EH (cell line): ENCODE measurements around the gene FIGNL2.

ENCODE experiments used
- DNase-seq: peaks from one replicate; pipeline ENCODE4 v3.0.0-alpha.2; 2015; ENCODE audit warnings: low read depth

FIGNL2 gene

DNA sequence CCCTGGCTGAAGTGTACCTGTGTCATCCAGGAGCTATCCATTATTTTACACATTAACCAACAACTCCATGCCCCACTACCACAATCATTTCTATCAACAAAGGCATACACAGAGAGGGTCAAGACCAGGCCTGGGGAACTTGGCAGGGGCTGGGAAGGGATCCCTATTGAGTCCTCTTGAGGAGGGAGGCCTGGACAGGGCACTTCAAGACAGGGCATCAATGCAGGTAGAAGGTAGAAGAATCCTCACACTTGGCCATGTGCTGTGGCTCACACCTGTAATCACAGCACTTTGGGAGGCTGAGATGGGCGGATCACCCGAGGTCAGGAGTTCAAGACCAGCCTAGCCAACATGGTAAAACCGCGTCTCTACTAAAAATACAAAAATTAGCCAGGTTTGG is 26.0 kb upstream of the FIGNL2 start:
- DNase-seq, result no peak

DNA sequence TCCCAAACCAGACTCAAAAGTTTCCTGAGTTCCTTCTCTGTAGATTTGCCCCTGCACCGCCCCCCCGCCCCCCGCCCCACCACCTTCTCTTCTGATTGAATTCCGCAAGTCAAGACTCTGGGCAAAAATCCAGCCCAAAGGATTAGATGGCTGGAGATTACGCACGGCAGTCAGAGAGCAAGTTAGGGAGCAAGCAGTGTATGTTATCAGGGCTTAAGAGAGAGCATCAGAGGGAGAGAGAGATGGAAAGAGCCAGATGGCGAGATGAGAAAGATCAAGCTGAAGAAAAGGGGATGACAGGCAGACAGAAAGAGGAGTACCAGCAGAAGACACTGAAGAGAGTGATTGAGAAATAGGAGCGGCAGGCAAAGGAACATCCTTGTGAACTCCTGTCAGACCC is 25.5 kb upstream of the FIGNL2 start:
- peak; percentile 29 for DNase-seq

DNA sequence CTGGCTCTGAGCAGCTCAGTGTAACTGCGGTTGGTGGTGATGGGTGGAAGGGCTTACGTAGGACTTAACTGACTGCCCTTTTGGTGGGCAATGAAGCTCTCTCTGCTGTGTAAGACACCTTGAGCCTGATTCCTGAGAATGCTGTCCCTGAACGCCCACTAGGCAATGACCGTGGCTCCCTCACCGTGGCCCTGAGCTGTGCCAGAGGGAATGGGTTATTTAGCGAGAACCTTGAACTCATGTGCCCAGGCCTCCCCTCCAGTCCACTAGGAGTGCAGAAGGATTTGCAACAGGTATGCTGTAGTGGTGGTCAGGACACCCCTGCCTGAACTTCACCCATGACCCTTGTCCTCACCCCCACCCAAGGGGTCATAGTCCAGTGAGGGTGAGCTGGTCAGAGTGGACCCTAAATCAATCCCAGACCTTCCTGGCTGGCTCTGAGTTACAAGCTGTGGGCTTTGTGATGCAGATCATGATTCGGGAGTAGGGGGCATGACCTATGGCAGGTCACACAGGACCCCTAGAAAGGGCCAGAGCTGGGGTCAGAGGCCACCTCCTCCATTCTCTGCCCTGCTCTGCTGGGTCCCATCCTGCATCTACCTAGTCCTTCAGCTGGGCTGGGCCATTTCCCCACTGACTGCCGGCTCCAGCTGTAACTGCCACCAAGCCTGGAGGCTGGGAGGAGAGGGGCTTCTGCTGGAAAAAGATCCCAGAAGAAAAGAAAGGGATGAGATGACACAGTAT is 24.9 kb upstream of the FIGNL2 start:
- DNase-seq, result no peak

DNA sequence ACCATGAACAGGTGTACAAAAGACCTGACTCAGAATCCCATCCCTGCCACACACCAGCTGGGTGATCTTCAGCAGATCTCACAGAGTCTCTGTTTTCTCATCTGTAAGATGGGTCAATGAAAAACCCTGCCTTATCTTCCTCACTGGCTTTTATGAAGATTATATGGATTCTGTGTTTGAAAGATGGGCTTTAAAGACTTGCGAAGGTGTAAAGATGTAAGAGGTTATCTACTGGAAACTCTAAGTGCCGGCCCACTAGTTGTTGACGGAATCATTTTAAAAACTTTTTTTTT is 24.1 kb upstream of the FIGNL2 start:
- no peak for DNase-seq

DNA sequence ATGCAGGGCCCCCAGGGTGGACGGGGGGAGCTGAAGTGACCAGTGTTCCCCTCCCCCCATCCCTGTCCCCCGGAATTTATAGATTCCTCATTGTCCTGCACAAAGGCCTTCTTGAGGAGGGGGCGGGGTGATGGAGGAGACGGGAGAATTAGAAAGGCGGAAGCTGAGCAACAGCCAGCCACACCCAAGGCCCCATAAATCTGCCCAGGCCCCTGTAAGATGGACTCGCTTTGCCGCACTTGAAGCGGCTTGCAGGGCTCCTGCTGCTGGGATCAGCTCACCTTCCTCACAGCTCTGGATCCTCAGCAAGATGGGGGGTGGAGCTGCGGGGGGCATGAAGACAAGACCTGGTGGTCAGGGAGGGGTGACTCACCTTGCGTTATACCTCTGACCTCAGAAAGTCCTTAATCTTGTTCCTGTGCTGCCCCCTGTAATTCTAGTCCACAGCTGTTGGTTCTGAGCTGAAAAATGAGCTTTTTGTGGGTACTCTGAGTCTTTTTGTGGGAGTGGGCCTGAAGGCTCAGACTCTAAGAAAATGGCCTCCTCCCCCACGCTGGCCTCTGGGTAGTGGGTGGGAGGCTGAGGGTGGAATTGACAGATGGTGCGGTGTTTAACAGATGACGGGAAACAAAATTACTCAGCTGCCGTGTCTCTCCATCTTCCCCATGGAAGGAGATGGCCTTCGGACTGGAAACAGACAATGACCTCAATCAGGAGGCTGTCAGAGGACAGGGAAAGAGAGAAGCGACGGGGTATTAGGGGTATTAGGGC is 23.6 kb upstream of the FIGNL2 start:
- DNase-seq, result no peak

DNA sequence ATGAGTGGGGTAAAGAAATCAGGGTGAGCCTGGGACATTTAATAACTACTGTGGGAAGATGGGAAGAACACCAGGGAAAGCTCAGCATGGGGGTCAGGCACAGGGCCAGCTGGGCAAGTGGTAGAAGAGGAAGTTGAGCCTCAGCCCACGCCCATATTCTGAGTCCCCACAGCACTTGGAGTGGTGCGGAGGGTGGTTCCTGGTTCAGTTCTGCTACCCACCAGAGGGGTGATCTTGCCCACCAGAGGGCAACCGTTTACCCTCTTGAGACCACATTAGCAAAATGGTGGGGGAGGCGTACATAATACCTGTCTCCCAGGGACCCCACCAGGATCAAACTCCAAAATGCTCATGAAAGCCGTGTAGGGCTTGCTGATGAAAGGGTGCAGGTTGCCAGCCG is 22.6 kb upstream of the FIGNL2 start:
- no peak for DNase-seq

DNA sequence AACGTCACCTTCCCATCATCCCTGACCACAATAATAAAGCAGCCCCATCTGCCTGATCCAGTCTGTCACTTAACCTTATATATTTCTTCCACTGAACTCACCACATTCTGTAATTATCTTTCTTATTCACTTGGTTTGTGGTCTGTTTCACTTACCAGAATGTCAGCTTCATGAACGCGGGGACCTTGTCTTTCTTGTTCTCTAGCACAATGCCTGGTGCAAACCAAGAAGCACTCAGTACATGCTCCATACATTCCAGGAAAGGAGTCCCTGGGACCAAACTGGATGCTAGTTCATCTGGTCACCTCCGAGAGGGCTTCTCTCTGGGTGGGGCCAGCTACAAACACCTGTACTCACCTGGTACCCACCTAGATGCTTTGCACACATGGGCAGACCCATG is 22.0 kb upstream of the FIGNL2 start:
- DNase-seq, result no peak

DNA sequence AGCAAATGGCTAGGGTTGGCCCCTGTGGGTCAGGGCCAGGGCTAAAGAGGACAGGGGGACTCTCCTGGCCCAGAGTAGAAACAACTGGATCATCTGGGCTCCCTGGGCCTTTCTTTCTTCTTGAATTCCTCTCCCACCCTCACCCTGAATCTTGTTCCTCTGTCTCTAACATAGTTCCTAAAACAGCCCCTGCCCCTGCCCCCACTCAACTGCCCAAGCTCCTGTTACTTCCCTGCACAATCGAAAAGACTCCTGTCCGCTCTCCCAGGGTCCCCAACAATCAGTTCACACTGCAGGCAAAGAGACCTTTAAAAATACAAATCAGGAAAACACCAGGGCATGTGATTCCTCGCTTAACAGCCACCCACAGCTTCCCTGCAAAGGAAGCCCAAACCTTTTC is 21.4 kb upstream of the FIGNL2 start:
- DNase-seq, result no peak

DNA sequence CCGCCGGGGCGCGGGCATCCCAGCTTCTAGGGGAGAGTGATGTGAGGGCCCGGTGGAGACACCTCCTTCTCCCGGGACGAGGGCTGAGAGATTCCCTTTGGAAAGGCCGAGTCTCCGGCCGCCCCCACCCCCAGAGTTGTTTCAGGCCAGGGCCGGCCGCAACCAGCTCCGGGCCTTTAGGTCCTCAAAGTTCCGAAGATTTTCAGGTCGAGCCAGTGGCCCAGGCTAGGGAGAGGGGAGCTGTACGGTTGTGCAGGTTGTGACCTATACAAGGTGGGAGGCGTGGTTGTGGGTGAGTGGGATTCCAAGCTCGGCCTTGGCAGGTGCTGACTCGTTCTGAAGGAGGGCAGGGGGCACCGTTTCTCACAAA is 21.0 kb upstream of the FIGNL2 start:
- DNase-seq, result no peak

DNA sequence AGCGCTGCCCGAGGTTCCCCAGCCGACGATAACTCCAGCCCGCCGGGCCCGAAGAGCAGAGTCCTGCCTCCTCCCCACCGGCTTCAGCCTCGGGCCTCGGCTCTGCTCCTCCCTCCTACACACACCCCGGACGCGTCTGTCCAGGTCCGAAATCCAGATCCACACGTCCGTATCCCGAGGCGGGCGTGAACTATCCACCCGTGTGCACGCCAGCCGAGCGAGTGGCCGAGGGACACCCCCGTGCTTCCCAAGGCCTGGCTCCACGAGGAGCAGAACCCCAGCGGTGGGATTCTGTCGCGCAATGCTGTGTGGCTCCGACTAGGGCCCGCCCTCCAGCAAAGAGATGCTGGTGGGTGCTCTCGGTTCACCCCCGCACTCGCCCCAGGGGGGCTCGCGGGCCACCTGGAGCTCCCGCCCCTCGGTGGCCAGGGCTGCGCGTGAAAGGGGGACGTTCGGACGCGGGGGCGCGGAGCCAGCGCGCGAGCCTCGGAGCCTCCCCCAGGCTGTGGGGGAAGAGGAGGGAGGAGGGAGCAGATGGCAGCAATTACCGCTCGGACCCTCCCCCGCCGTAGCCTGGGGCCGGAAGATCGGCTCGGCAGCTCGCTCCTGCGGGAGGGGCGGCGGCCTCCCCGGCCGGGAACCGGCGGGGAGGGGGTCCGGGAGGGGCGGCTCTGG is 20.4 kb upstream of the FIGNL2 start:
- DNase-seq, result peak; percentile 48

DNA sequence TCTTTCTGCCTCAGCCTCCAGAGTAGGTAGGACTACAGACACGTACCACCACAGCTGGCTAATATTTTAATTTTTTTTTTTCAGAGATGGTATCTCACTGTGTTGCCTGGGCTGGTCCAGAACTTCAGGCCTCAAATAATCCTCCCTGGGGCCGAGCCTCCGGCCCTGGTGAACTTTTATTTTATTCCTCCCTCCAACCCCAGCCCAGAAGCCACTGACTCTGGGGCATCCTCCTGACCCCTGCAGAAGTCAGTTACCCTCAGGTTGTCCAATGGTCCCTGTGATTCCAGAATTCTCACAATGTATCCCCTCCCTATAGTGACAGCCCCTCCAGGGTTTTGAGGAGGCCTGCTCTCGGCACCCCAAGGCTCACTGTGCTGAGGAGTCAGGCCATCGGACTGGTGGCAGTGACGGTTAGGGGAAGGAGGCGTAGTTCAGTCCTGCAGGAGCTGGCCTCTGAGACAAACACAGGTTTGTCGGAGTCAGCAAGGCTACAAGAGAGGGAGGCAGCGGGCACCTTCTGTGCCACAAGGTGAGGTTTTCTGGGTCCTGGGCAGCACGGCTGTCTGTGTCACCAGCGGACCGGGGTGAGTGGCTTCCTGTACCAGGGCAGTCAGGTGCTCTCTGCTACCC is 19.4 kb upstream of the FIGNL2 start:
- DNase-seq, result no peak

DNA sequence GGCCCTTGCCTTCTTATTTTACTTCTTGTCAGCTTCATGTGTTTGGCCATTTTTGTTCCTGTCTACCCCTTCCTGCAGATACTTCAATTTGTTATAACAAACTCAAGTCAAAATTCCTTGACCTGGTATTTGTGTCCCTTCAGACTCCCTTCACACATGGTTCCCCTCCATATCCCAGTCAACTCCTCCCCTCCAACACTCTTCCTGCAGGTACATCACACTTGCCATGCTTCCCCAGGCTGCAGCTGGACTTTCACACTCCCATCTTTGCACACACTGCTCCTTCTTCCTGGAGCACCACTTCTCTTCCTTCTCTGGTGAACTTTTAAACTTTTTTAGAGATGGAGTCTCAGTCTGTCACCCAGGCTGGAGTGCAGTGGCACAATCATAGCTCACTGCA is 18.9 kb upstream of the FIGNL2 start:
- no peak for DNase-seq

DNA sequence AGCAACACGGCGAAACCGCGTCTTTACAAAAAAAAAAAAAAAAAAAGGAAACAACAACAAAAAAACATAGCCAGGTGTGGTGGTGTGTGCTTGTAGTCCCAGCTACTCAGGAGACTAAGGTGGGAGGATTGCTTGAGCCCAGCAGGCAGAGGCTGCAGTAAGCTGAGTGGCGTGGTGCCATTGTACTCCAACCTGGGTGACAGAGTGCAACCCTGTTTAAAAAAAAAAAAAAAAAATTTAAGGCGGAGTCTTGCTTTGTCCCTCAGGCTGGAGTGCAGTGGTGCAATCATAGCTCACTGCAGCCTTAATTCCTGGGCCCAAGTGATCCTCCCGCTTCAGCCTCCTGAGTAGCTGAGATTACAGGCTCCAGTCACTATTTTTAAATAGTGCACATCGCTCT is 18.2 kb upstream of the FIGNL2 start:
- DNase-seq, result no peak

DNA sequence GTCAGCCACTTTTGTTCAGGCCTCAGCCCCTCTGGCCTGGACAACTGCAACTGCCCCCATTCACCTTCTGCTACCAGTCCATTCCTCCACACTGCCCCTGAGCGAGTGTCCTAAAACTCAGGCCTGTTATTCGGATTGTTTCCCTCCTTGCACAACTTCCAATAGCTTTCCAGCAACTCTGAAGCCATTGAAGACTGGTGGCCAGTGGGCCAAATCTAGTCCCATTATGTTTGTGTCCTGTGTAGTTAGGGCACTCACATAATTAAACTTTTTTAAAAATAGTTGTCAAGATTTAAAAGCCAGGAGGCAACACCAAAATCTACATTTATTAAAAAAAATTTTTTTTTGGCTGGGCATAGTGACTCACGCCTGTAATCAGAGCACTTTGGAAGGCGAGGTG is 17.8 kb upstream of the FIGNL2 start:
- no peak for DNase-seq

DNA sequence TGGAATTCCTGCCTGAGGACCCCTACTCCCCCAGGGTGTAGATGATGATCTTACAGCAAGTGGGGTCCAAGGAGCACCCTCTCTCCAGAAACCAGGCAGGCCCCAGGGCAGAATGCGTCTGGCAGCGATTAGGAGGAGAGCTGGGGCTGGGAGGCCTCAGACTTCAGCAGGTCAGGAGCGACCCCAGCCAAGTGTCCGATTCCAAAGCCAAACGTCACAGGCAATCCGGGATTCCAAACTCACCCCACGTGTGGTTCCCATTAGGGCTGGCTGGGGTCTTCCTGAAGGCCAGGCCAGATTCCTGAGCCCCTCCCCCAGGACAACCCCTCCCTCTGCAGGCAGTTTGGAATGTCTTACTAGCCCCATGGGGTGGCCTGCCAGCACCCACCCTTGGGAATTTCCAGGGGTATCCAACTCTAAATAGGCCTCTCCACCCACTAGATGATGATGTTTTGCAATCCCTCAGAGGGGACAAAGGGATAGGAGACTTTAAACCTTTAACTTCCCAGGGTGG is 17.3 kb upstream of the FIGNL2 start:
- DNase-seq, result no peak

DNA sequence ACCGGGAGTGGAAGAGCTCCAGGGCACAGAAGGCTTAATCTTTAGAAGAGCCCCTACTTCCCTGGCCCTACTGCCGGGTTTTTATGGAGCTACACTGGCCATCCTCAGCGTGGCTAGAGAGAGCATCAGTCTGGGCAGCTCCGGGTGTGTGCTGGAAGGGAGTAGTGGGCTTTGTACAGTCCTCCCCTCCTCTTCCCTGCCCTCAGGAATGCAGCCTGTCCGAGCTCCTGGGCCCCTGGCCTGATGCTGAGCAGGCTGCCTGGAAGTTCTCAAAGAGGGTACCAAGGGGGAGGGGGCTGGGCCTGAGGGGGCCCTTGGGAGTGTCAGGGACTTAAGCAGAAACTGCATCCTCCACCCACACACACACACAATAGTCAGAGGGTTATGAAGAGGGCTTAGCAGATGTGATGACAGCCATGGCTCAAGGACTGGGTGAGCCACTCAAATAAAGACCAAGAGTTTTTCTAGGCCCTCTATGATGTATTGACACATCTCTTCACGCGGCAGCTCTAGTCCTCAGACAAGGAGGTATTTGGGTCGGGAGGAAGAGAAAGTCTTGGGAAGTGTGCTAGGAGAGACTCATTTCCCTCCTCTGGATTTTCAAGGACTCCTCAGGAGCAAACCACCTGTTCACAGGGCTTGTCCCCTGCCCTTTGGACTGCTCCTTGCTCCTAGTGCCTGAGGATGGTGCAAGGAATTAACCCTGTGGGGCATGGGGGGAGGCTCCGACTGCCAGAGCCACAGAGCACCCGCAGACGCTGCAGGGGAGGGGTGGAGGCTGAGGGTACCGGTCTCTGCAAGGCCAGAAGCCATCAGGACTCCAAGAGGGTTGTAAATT is 16.5 kb upstream of the FIGNL2 start:
- no peak for DNase-seq

DNA sequence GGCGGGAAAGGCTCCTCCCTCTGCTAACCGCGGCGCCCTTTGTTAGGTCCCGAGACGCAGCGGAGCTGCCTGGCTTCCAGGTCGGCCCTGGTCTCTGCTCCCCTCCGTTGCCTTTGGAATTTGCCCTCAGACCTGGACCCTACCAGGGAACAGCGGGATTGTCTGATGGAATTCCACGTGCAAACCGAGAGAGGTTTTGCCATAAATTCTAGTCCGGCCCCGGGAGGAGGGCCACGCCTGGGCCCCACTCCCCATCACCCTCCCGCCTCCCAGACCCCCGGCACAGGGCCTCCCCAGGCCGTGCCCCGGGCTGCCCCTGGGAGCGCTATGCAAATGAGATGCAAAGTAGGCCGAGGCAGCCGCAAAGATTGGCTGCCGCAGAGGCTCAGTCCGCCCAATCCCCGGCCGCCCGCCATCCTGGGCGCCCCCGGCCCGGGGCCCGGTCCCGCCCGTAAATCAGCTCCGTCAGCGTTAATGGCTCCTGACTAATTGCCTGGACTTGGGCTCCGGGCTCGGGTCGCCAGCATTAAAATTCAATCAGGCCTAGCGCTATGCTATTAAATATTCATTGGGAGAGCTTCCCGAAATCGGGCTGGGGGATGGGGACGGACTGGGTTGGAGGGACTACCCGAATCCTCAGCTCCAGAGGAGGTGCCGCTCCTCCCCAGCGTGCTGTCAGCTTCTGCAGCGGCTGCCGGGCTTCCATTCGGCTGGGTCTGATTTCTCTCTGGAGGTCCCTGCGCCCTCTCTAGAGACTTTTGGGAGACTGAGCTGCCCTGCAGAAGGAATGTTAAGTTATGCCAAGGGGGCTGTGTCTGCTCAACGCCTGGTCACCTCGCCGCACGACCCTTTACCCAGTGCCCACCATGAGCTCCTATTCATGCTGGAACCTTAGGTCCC is 15.7 kb upstream of the FIGNL2 start:
- DNase-seq, result peak; percentile 25

DNA sequence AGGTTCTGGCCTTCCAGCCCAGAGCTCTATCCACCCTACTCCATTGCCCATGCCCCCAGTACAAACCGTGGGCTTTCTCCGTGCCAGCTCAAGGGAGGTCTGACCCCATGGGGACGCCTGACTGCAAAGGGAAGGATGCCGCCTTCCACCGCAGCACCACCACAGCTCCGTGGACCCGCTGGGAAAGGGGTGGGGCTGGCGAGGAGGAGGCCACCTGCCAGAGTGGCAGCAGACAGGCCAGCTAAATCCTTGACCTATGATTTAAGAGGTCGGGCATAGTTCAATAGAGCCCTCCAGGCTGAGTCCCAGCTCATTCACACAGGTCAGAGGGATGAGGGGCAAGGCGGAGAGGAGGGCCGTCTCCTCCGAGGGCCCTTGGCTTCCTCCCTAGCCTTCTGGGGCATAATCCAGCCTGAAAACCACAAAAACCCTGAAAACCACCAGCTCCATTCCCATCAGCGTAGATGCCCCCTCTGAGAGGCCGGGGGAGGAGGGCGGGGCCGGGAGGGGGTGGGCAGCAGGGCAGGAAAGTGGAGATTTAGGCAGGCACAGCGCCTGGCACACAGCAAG is 14.9 kb upstream of the FIGNL2 start:
- DNase-seq, result no peak

DNA sequence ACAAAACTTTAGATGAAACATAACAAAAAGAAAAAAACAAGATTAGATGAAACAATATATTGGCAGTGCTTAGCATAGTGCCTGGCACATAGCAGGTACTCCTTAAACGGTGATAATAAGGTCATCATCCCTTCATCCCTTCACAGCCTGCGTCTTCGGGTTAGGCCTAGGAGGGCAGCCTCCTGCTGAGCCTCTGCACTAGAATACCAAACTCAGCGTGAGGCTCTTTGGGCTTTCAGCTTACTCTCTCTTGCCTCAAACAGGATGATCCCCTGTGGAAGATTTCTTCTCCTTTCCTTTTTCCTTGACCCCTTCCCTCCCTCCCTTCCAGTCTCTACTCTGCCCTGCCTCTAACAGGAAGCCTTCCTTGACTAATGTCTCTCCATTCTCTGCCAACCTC is 14.4 kb upstream of the FIGNL2 start:
- no peak for DNase-seq

DNA sequence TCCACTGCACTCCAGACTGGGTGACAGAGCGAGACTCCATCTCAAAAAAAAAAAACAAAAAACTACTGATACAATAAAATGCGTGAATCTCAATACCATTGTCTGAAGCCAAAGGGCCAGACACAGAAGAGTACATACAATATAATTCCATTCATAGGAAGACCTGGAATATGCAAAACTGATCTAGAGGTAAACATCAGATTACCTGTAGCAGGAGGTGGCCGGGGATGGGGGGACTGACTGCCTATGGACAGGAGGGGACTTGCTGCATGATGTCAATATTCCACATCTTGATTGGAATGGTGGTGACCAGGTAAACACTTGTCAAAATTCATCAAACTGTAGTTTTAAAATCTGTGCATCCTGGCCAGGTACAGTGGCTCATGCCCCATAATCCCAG is 12.5 kb upstream of the FIGNL2 start:
- DNase-seq, result no peak
